GM21737 (cell line): ENCODE measurements around the gene INSR.
"Not testable (repeated sequence)": the region's sequence is repeated elsewhere in the genome, so short reads cannot be mapped to it uniquely, and the experiment has no call there.

Experiments
- ATAC-seq: cut with Tn5 transposase; IDR thresholded peaks from one replicate; pipeline ENCODE4 v1.9.1; 2021; ENCODE audit warnings: mild to moderate bottlenecking, moderate library complexity; ENCODE audit not compliant: unreplicated experiment

INSR gene

GRCh38 chr19:7293762-7294557 is at the start of gene INSR:
TSS of gene INSR (minus strand) at chr19:7294414. CDS start at chr19:7293891, 523 bp downstream.
- ATAC-seq = peak; percentile 49

DNA sequence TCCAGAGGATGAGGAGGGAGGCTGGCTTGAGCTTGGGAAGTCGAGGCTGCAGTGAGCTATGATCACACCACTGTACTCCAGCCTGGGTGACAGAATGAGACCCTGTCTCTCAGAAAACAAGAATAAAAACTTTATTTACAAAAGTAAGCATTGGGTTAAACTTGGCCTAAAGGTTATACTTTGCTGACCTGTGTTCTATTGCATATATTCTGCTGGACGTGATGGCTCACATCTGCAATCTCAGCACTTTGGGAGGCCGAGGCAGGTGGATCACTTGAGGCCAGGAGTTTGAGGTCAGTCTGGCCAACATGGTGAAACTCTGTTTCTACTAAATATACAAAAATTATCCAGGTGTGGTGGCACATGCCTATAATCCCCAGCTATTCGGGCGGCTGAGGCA is 47.9 kb upstream of the INSR start:
- ATAC-seq = no peak

DNA sequence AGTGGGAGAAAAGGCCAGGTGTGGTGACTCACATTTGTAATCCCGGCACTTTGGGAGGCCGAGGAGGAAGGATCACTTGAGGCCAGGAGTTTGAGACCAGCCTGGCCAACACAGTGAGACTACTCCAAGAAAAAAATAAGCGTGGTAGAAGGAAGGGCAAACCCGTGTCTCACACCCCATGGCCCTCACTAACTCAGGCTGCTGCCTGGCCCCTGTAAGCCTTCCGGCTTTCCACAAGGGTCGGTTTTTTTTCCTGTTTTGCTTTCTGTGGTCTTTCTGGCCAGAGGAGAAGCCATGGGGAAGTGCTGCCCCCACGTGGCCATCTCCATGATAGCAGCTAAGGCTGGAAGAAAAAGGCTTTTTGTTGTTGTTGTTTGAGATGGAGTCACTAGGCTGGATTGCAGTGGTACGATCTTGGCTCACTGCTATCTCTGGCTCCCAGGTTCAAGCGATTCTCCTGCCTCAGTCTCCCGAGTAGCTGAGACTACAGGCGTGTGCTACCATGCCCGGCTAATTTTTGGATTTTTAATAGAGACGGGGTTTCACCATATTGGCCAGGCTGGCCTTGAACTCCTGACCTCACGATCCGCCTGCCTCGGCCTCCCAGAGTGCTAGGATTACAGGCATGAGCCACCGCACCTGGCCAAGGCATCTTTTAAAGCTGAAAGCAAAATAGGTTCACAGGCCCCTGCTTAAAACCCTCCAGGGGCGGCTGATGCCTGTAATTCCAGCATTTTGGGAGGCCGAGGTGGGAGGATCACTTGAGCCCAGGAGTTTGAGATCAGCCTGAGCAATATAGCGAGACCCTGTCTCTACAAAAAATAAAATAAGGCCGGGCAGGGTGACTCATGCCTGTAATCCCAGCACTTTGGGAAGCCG is 47.0 kb upstream of the INSR start:
- ATAC-seq = no peak

- ATAC-seq = peak; percentile 63
These were observed 43.4 kb upstream of the INSR start for GRCh38 chr19:7337380-7338194.

- no peak for ATAC-seq
These were observed 42.2 kb upstream of the INSR start for GRCh38 chr19:7336321-7336973.

DNA sequence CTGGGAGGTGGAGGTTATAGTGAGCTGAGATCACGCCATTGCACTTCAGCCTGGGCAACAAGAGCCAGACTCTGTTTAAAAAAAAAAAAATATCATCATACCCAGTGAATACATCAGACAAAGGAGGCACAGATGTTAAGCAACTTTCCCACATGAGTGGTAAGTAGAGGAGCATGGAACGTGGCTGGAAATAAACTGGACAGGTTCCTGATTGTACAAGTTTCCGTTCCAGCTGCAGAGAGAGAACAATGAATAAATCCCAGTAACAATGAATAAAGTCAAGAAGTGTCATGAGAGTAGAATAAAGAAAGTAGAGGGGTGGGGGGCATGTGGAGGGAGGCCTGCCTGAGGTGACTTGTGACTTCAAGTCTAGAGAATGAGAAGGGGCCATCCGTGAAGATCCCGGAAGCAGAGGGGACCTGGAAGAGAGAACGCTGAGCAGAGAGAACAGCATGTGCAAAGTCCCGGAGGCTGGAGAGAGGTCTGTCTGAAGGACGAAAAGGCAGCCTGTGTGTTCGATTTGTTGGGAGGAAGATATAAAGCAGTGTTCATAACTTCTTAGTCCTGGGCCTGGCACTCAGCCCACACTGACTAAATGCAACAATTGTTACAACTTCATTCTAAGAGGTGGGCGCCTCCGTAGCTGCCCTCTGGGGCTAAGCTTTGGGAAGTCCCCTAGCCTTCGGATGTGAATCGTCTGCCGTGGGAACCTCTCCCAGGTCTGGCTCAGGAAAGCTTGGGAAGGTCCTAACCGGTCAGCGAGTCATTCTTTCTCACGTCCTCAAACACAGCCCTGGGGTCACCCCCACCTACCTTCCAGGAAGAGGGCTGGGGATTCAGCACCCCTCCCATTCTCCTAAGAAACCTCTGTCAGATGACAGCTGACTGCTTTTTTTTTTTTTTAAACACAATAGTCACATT is 39.2 kb upstream of the INSR start:
- no peak for ATAC-seq

- no peak for ATAC-seq
These were observed 37.2 kb upstream of the INSR start for GRCh38 chr19:7331446-7331845.

DNA sequence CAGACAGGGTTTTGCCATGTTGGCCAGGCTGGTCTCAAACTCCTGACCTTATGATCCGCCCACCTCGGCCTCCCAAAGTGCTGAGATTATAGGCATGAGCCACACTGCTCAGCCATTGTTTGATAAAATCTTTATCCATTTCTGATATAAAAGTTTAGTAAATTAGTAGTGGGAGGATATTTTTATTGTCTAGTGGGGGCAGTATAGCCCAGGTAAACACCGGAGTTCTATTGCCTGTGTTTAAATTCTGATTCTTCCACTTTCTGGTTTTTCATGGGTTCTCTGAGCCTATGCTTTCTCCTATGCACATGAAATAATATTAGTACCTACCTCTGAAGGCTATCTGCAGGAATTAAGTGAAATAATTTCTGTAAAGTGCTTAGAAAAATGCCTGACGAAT is 34.4 kb upstream of the INSR start:
- no peak for ATAC-seq

GRCh38 chr19:7327802-7328201 is 33.6 kb upstream of the INSR start:
- no peak for ATAC-seq

- no peak for ATAC-seq
These were observed 32.1 kb upstream of the INSR start for GRCh38 chr19:7326105-7326877.

DNA sequence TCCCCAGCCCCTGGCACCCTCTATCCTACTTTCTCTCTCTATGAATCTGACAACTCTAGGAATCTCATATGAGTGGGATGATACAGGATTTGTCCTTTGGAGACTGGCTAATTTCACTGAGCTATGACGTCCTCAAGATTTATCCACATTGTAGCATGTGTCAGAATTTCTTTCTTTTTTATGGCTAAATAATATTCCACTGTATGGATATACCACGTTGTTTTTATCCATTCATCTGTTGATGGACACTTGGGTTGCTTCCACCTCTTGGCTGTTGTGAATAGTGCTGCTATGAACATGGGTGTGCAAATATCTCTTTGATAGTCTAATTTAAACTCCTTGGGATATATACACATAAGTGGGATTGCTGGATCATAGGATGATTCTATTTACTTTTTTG is 24.0 kb upstream of the INSR start:
- no peak for ATAC-seq

DNA sequence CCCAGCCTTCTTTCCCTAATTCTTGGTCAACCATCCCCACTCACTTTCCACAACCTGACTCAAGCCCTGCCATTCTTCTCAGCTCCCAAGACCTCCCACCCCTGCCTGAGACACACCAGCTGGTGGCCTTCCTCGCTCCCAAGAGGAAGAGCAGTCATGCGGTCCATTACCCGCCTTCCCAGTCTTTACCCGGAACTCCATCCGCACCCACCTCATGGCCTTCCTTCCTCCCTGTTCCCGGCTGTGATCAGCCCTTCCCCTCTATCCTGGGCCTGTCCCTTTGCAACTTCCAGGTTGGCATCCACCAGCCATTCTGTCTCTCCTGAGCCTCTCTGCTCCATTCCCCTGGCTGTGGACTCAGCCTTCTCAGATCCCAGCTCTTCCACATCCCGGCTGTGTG is 18.6 kb upstream of the INSR start:
- ATAC-seq = no peak

DNA sequence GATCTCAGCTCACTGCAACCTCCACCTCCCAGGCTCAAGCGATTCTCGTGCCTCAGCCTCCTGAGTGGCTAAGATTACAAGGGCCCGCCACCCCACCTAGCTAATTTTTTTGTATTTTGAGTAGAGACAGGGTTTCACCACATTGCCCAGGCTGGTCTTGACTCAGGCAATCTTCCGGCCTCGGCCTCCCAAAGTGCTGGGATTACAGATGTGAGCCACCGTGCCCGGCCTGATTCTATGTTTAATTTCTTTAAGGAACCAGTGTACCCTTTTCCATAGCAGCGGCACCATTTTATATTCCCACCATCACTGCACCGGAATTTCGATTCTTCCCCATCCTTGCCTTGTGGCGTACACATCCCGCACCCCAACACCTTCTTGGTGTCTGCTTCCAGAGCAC is 17.7 kb upstream of the INSR start:
- no peak for ATAC-seq

- not testable (repeated sequence) for ATAC-seq
These were observed 14.1 kb upstream of the INSR start for GRCh38 chr19:7308327-7308726.

DNA sequence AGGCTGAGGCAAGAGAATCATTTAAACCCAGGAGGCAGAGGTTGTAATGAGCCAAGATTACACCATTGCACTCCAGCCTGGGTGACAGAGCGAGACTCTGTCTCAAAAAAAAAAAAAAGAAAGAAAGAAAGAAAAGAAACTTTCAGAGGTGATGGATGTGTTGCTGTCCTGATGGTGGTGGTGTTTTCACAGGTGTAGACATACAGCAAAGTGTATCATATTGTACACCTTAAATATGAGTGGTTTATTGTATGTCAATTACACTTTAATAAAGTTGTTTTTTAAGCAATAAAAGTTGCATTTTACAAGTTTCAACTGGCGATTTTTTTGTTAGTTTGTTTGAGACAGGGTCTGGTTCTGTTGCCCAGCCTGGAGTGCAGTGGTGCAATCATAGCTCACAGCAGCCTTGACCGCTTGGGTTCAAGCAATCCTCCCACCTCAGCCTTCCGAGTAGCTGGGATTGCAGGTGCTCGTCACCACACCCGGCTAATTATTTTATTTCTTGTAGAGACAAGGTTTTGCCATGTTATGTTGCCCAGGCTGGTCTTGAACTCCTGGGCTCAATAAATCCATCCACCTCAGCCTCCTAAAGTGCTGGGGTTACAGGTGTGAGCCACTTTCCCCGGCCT is 13.5 kb upstream of the INSR start:
- no peak for ATAC-seq

GRCh38 chr19:7304200-7304599 is 10.0 kb upstream of the INSR start:
- no peak for ATAC-seq

DNA sequence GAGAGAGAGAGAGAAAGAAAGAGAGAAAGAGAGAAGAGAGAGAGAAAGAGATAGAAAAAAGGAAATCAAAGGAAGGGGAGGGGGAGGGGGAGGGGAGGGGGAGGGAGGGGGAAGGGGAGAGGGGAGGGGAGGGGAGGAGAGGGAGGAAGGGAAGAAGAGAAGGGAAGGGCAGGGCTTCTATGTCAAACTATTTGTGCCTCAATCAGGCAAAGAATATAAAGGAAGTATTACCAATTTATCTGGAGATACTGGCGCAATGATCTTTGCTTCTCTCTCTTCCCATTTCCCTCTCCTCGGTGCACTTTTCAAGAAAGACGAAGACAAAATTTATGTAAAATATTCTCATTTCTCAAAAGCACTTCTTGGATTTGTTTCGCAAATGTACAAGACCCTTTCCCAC is 9.3 kb upstream of the INSR start:
- ATAC-seq = no peak

- ATAC-seq = no peak
These were observed 7.3 kb upstream of the INSR start for GRCh38 chr19:7301525-7301924.
